ENCODE data around the gene ZNF816.

The ZNF816 gene

GRCh38 chr19:52962394-52963246 is at the start of gene ZNF816:
Gene ZNF816 (minus strand): TSS chr19:52962881. CDS start chr19:52956089, 6,792 bp downstream.
- no peak for TF ChIP-seq CTCF (IDR thresholded peaks at IDR 0.05)

GRCh38 chr19:53012006-53012405 is 49.3 kb upstream of the ZNF816 start:
- Histone ChIP-seq H3K27me3 (no peaks in the 10 kb centered on the region), H3K4me1 (ENCODE audit: control insufficient read depth in 1 of 2, insufficient read depth in 1 of 2, low read depth in 1 of 2, low read length in 1 of 2) (no peaks in the 10 kb centered on the region), H3K9me3 (peaks cover 9% of the 10 kb centered on the region), H3K27ac (no peak overlapping the region), H3K36me3 (no peaks in the 10 kb centered on the region), H3K4me3 (ENCODE audit: low read depth in 1 of 2, low read length in 1 of 2) (no peak overlapping the region)
- TF ChIP-seq CTCF (IDR thresholded peaks at IDR 0.05): no peak

More at GRCh38 chr19:52962394-52963246, at the start of gene ZNF816:
- peak within 1 kb of the TSS; percentile 72 for H3K27ac ChIP-seq
- H3K4me1 ChIP-seq (ENCODE audit: control insufficient read depth in 1 of 2, insufficient read depth in 1 of 2, low read depth in 1 of 2, low read length in 1 of 2): peaks cover 15 to 17% of the 10 kb centered on the region in 2 experiments
- peak within 1 kb of the TSS; percentile 75 to 85 for H3K4me3 ChIP-seq (ENCODE audit: low read depth in 1 of 2, low read length in 1 of 2)
- H3K36me3 ChIP-seq: no peaks in the 10 kb centered on the region
- H3K9me3 ChIP-seq: peaks cover 8% of the 10 kb centered on the region
- H3K27me3 ChIP-seq: no peaks in the 10 kb centered on the region

GRCh38 chr19:53010494-53010893 is 47.8 kb upstream of the ZNF816 start:
- no peak for TF ChIP-seq CTCF (IDR thresholded peaks at IDR 0.05)

GRCh38 chr19:53008061-53008778 is 45.5 kb upstream of the ZNF816 start:
- H3K4me3 ChIP-seq (ENCODE audit: low read depth in 1 of 2, low read length in 1 of 2): no peak overlapping the region
- H3K36me3 ChIP-seq: no peaks in the 10 kb centered on the region
- no peaks in the 10 kb centered on the region for H3K27me3 ChIP-seq
- H3K9me3 ChIP-seq: peaks cover 9% of the 10 kb centered on the region
- H3K4me1 ChIP-seq (ENCODE audit: control insufficient read depth in 1 of 2, insufficient read depth in 1 of 2, low read depth in 1 of 2, low read length in 1 of 2): no peaks in the 10 kb centered on the region
- TF ChIP-seq CTCF (IDR thresholded peaks at IDR 0.05): no peak
- no peak overlapping the region for H3K27ac ChIP-seq

More at GRCh38 chr19:53010494-53010893, 47.8 kb upstream of the ZNF816 start:
- H3K9me3 ChIP-seq: peaks cover 9% of the 10 kb centered on the region
- no peaks in the 10 kb centered on the region for H3K36me3 ChIP-seq
- H3K4me1 ChIP-seq (ENCODE audit: control insufficient read depth in 1 of 2, insufficient read depth in 1 of 2, low read depth in 1 of 2, low read length in 1 of 2): no peaks in the 10 kb centered on the region
- H3K27ac ChIP-seq: no peak overlapping the region
- no peaks in the 10 kb centered on the region for H3K27me3 ChIP-seq
- no peak overlapping the region for H3K4me3 ChIP-seq (ENCODE audit: low read depth in 1 of 2, low read length in 1 of 2)

GRCh38 chr19:53007606-53008005 is 44.9 kb upstream of the ZNF816 start:
- TF ChIP-seq CTCF (IDR thresholded peaks at IDR 0.05): no peak
- Histone ChIP-seq H3K36me3 (no peaks in the 10 kb centered on the region), H3K27ac (no peak overlapping the region), H3K9me3 (peaks cover 9% of the 10 kb centered on the region), H3K27me3 (no peaks in the 10 kb centered on the region), H3K4me1 (ENCODE audit: control insufficient read depth in 1 of 2, insufficient read depth in 1 of 2, low read depth in 1 of 2, low read length in 1 of 2) (no peaks in the 10 kb centered on the region), H3K4me3 (ENCODE audit: low read depth in 1 of 2, low read length in 1 of 2) (no peak overlapping the region)
